Keratinocyte (primary cell): ENCODE measurements around the gene GPX2. TPM values are rescaled to one million over a fixed set of nuclear protein-coding genes. Genes with fewer than 3 reads are reported as not detected.

Experiments
- DNase-seq: peaks from one replicate; pipeline ENCODE4 v3.0.0-alpha.2; 2011; ENCODE audit warnings: low read depth, missing footprints, low spot score
- FAIRE-seq: peaks from 2 replicates; lab custom pipeline; 2011; peaks lifted over from hg19 to GRCh38; lab: Jason Lieb, UNC
- H2AFZ ChIP-seq: 2 replicates; pipeline ENCODE4 v1.6.0; 2012; ENCODE audit warnings: low read length, control low read depth, inconsistent platforms; ENCODE audit not compliant: control insufficient read depth
- H3K27ac ChIP-seq: 2 replicates; pipeline ENCODE4 v1.5.1; 2011; ENCODE audit warnings: low read length; ENCODE audit not compliant: control insufficient read depth, insufficient read depth
- H3K27me3 ChIP-seq: 3 replicates; pipeline ENCODE4 v1.6.0; 2011; ENCODE audit warnings: low read length; ENCODE audit not compliant: control insufficient read depth, insufficient read depth; ENCODE audit errors: extremely low read depth
- H3K36me3 ChIP-seq, 2 experiments: 2 replicates in 1 of 2; 3 replicates in 1 of 2; pipeline ENCODE4 v1.5.1; 2011; ENCODE audit warnings: low read length in 2 of 2, mild to moderate bottlenecking in 1 of 2; ENCODE audit not compliant: control insufficient read depth in 2 of 2, insufficient read depth in 2 of 2; ENCODE audit errors: extremely low read depth in 1 of 2
- H3K4me1 ChIP-seq: 3 replicates; pipeline ENCODE4 v1.5.1; 2011; ENCODE audit warnings: low read length; ENCODE audit not compliant: control insufficient read depth, insufficient read depth; ENCODE audit errors: extremely low read depth
- H3K4me2 ChIP-seq: 3 replicates; pipeline ENCODE4 v1.6.0; 2011; ENCODE audit warnings: low read depth, low read length; ENCODE audit not compliant: control insufficient read depth, insufficient read depth; ENCODE audit errors: extremely low read depth
- H3K4me3 ChIP-seq, 3 experiments: fragments of 200-600 bp in 1 of 3; sonication (generic) in 1 of 3; 2 replicates in 2 of 3; 3 replicates in 1 of 3; pipeline ENCODE4 v1.5.1; 2011 to 2016; ENCODE audit warnings: low read length in 3 of 3, mild to moderate bottlenecking in 3 of 3, control low read depth in 2 of 3, inconsistent platforms in 1 of 3, low read depth in 1 of 3, mixed read lengths in 1 of 3, mixed run types in 1 of 3, moderate library complexity in 1 of 3; ENCODE audit not compliant: control insufficient read depth in 2 of 3, insufficient read depth in 2 of 3; ENCODE audit errors: extremely low read depth in 1 of 3
- H3K79me2 ChIP-seq: 2 replicates; pipeline ENCODE4 v1.6.0; 2012; ENCODE audit warnings: low read length; ENCODE audit not compliant: control insufficient read depth, insufficient read depth
- H3K9ac ChIP-seq: 3 replicates; pipeline ENCODE4 v1.6.0; 2011; ENCODE audit warnings: low read length; ENCODE audit not compliant: control insufficient read depth, insufficient read depth; ENCODE audit errors: extremely low read depth
- H3K9me1 ChIP-seq: 3 replicates; pipeline ENCODE4 v1.6.0; 2011; ENCODE audit warnings: low read length; ENCODE audit not compliant: control insufficient read depth, insufficient read depth; ENCODE audit errors: extremely low read depth
- H3K9me3 ChIP-seq: 2 replicates; pipeline ENCODE4 v1.5.1; 2012; ENCODE audit warnings: low read depth, low read length; ENCODE audit not compliant: control insufficient read depth
- H4K20me1 ChIP-seq: 3 replicates; pipeline ENCODE4 v1.6.0; 2011; ENCODE audit warnings: low read length; ENCODE audit not compliant: control insufficient read depth, insufficient read depth; ENCODE audit errors: extremely low read depth
- EZH2 ChIP-seq: IDR thresholded peaks from one replicate; pipeline ENCODE4 v1.6.1; 2012; ENCODE audit warnings: inconsistent platforms, mild to moderate bottlenecking, low read length, moderate library complexity
- dilution Hi-C: fragments of 300-500 bp; cut with MboI; formaldehyde crosslinking; loops from one replicate; pipeline ENCODE4 v1.7.0; 2020; ENCODE audit warnings: low sequenced_read_pairs; ENCODE audit not compliant: extremely low pct_ligation_motif_present
- polyA plus RNA-seq, 5 experiments: library from polyadenylated mRNA; depleted of rRNA in 3 of 5; stranded (reverse) in 3 of 5; stranded (forward) in 1 of 5; unstranded in 1 of 5; fragments of >200 nt; gene quantifications; 1 replicate in 1 of 5; 2 replicates in 3 of 5; 3 replicates in 1 of 5; pipeline versions ENCODE4 v1.2.1 to v1.2.3, GENCODE V29; 2011 to 2012; ENCODE audit warnings: missing spikeins in 2 of 5, low read depth in 1 of 5, low replicate concordance in 1 of 5
- TF ChIP-seq, protein P1 (sequence below), 3 experiments: IDR thresholded peaks in 1 of 3; conservative IDR thresholded peaks in 1 of 3; optimal IDR thresholded peaks in 1 of 3; 2 replicates in 2 of 3; 3 replicates in 1 of 3; pipeline versions ENCODE3 to v1.5.1; 2011; ENCODE audit warnings: low read length in 3 of 3, mild to moderate bottlenecking in 3 of 3, moderate library complexity in 2 of 3, control low read depth in 1 of 3, inconsistent platforms in 1 of 3; ENCODE audit not compliant: insufficient read depth in 2 of 3; ENCODE audit errors: extremely low read depth in 1 of 3

Gene GPX2
- polyA plus RNA-seq, 1 donor (not counting 4 experiments of a cell fraction or from before 2014, with no cell fraction given), result 47.0 TPM

DNA sequence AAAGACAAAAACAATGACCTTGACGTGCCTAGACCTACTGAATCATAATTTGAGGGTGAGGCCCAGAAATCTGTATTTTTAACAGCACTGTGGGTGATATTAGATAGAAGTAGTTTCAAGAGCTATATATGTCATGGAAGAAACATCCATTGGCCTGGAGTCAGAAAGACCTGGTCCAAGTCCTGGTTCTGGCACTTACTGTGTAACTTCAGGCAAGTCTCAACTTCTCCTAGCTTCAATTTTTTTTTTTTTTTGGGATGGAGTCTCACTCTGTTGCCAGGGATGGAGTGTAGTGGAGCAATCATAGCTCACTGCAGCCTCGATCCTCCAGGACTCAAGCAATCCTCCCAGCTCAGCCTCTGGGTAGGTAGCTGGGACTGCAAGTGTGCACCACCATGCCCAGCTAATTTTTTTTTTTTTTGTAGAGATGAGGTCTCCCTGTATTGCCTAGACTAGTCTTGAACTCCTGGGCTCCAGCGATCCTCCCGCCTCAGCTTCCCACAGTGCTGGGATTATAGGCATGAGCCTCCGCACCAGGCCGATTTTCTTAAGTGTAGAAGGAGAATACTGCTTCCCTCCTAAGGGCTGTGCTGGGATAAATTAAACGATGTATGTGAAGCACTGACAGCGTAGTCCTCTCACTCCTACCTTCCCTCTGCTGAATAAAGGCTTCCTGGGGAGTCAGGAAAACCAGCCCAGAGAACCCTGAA lies 14.3 kb upstream of the GPX2 start:
- Histone ChIP-seq H3K79me2 (no peaks in the 10 kb centered on the region), H3K4me3 (no peak overlapping the region), H3K36me3 (no peaks in the 10 kb centered on the region), H3K27me3 (no peaks in the 10 kb centered on the region), H3K9ac (no peak overlapping the region), H3K9me3 (no peaks in the 10 kb centered on the region), H3K9me1 (no peaks in the 10 kb centered on the region), H4K20me1 (no peaks in the 10 kb centered on the region), H3K4me1 (peaks cover 9% of the 10 kb centered on the region), H3K27ac (no peak overlapping the region), H2AFZ (no peak overlapping the region), H3K4me2 (no peak overlapping the region)
- TF ChIP-seq, protein P1, sequence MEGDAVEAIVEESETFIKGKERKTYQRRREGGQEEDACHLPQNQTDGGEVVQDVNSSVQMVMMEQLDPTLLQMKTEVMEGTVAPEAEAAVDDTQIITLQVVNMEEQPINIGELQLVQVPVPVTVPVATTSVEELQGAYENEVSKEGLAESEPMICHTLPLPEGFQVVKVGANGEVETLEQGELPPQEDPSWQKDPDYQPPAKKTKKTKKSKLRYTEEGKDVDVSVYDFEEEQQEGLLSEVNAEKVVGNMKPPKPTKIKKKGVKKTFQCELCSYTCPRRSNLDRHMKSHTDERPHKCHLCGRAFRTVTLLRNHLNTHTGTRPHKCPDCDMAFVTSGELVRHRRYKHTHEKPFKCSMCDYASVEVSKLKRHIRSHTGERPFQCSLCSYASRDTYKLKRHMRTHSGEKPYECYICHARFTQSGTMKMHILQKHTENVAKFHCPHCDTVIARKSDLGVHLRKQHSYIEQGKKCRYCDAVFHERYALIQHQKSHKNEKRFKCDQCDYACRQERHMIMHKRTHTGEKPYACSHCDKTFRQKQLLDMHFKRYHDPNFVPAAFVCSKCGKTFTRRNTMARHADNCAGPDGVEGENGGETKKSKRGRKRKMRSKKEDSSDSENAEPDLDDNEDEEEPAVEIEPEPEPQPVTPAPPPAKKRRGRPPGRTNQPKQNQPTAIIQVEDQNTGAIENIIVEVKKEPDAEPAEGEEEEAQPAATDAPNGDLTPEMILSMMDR (optimal IDR thresholded peaks at IDR 0.05 in 1 of 3, IDR thresholded peaks at IDR 0.05 in 1 of 3, conservative IDR thresholded peaks at IDR 0.05 in 1 of 3; ENCODE audit: extremely low read depth in 1 of 3, insufficient read depth in 2 of 3, low read length in 3 of 3), result no peak
- TF ChIP-seq EZH2, result no peak
- dilution Hi-C loops, result no loop called here
- no peak for DNase-seq
- FAIRE-seq, result no peak

DNA sequence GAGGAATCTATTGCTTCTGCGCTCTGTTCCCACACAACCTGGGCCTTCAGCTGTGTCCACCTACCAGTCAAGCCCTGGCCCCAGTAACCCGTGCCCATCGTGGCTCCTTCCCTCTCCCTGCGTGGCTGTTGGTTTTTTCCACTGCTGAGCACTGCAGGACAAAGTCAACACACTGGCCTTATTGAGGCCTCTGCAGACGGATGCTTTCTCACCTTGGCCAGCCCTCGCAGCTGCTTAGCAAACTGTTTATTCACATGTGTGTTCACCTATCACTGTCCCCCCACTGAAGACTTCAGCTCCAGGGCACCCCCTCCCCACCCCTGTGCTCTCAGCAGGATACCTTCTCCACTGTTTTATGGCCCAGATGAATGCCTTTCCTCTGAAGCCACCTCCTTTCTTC lies 12.8 kb upstream of the GPX2 start:
- no peaks in the 10 kb centered on the region for H3K79me2 ChIP-seq
- H3K9ac ChIP-seq, result no peak overlapping the region
- FAIRE-seq (no peak), DNase-seq (no peak)
- H3K4me2 ChIP-seq, result no peak overlapping the region
- dilution Hi-C loops, result no loop called here
- H3K4me3 ChIP-seq, result no peak overlapping the region
- H3K4me1 ChIP-seq, result peaks cover 5% of the 10 kb centered on the region
- H2AFZ ChIP-seq, result no peak overlapping the region
- no peak for TF ChIP-seq EZH2
- TF ChIP-seq, protein P1 (optimal IDR thresholded peaks at IDR 0.05 in 1 of 3, IDR thresholded peaks at IDR 0.05 in 1 of 3, conservative IDR thresholded peaks at IDR 0.05 in 1 of 3; ENCODE audit: extremely low read depth in 1 of 3, insufficient read depth in 2 of 3, low read length in 3 of 3), result no peak
- no peaks in the 10 kb centered on the region for H3K9me3 ChIP-seq
- no peaks in the 10 kb centered on the region for H4K20me1 ChIP-seq
- H3K36me3 ChIP-seq, result no peaks in the 10 kb centered on the region
- H3K9me1 ChIP-seq, result no peaks in the 10 kb centered on the region
- H3K27ac ChIP-seq, result no peak overlapping the region
- H3K27me3 ChIP-seq, result no peaks in the 10 kb centered on the region
